Keratinocyte (primary cell): ENCODE measurements around the gene EML1. TPM values are rescaled to one million over a fixed set of nuclear protein-coding genes. Genes with fewer than 3 reads are reported as not detected.

Experiments
- DNase-seq: peaks from one replicate; pipeline ENCODE4 v3.0.0-alpha.2; 2011; ENCODE audit warnings: low read depth, missing footprints, low spot score
- FAIRE-seq: peaks from 2 replicates; lab custom pipeline; 2011; peaks lifted over from hg19 to GRCh38; lab: Jason Lieb, UNC
- H2AFZ ChIP-seq: 2 replicates; pipeline ENCODE4 v1.6.0; 2012; ENCODE audit warnings: low read length, control low read depth, inconsistent platforms; ENCODE audit not compliant: control insufficient read depth
- H3K27ac ChIP-seq: 2 replicates; pipeline ENCODE4 v1.5.1; 2011; ENCODE audit warnings: low read length; ENCODE audit not compliant: control insufficient read depth, insufficient read depth
- H3K27me3 ChIP-seq: 3 replicates; pipeline ENCODE4 v1.6.0; 2011; ENCODE audit warnings: low read length; ENCODE audit not compliant: control insufficient read depth, insufficient read depth; ENCODE audit errors: extremely low read depth
- H3K36me3 ChIP-seq, 2 experiments: 2 replicates in 1 of 2; 3 replicates in 1 of 2; pipeline ENCODE4 v1.5.1; 2011; ENCODE audit warnings: low read length in 2 of 2, mild to moderate bottlenecking in 1 of 2; ENCODE audit not compliant: control insufficient read depth in 2 of 2, insufficient read depth in 2 of 2; ENCODE audit errors: extremely low read depth in 1 of 2
- H3K4me1 ChIP-seq: 3 replicates; pipeline ENCODE4 v1.5.1; 2011; ENCODE audit warnings: low read length; ENCODE audit not compliant: control insufficient read depth, insufficient read depth; ENCODE audit errors: extremely low read depth
- H3K4me2 ChIP-seq: 3 replicates; pipeline ENCODE4 v1.6.0; 2011; ENCODE audit warnings: low read depth, low read length; ENCODE audit not compliant: control insufficient read depth, insufficient read depth; ENCODE audit errors: extremely low read depth
- H3K4me3 ChIP-seq, 3 experiments: fragments of 200-600 bp in 1 of 3; sonication (generic) in 1 of 3; 2 replicates in 2 of 3; 3 replicates in 1 of 3; pipeline ENCODE4 v1.5.1; 2011 to 2016; ENCODE audit warnings: low read length in 3 of 3, mild to moderate bottlenecking in 3 of 3, control low read depth in 2 of 3, inconsistent platforms in 1 of 3, low read depth in 1 of 3, mixed read lengths in 1 of 3, mixed run types in 1 of 3, moderate library complexity in 1 of 3; ENCODE audit not compliant: control insufficient read depth in 2 of 3, insufficient read depth in 2 of 3; ENCODE audit errors: extremely low read depth in 1 of 3
- H3K79me2 ChIP-seq: 2 replicates; pipeline ENCODE4 v1.6.0; 2012; ENCODE audit warnings: low read length; ENCODE audit not compliant: control insufficient read depth, insufficient read depth
- H3K9ac ChIP-seq: 3 replicates; pipeline ENCODE4 v1.6.0; 2011; ENCODE audit warnings: low read length; ENCODE audit not compliant: control insufficient read depth, insufficient read depth; ENCODE audit errors: extremely low read depth
- H3K9me1 ChIP-seq: 3 replicates; pipeline ENCODE4 v1.6.0; 2011; ENCODE audit warnings: low read length; ENCODE audit not compliant: control insufficient read depth, insufficient read depth; ENCODE audit errors: extremely low read depth
- H3K9me3 ChIP-seq: 2 replicates; pipeline ENCODE4 v1.5.1; 2012; ENCODE audit warnings: low read depth, low read length; ENCODE audit not compliant: control insufficient read depth
- H4K20me1 ChIP-seq: 3 replicates; pipeline ENCODE4 v1.6.0; 2011; ENCODE audit warnings: low read length; ENCODE audit not compliant: control insufficient read depth, insufficient read depth; ENCODE audit errors: extremely low read depth
- EZH2 ChIP-seq: IDR thresholded peaks from one replicate; pipeline ENCODE4 v1.6.1; 2012; ENCODE audit warnings: inconsistent platforms, mild to moderate bottlenecking, low read length, moderate library complexity
- dilution Hi-C: fragments of 300-500 bp; cut with MboI; formaldehyde crosslinking; loops from one replicate; pipeline ENCODE4 v1.7.0; 2020; ENCODE audit warnings: low sequenced_read_pairs; ENCODE audit not compliant: extremely low pct_ligation_motif_present
- polyA plus RNA-seq, 5 experiments: library from polyadenylated mRNA; depleted of rRNA in 3 of 5; stranded (reverse) in 3 of 5; stranded (forward) in 1 of 5; unstranded in 1 of 5; fragments of >200 nt; gene quantifications; 1 replicate in 1 of 5; 2 replicates in 3 of 5; 3 replicates in 1 of 5; pipeline versions ENCODE4 v1.2.1 to v1.2.3, GENCODE V29; 2011 to 2012; ENCODE audit warnings: missing spikeins in 2 of 5, low read depth in 1 of 5, low replicate concordance in 1 of 5
- TF ChIP-seq, protein P1 (sequence below), 3 experiments: IDR thresholded peaks in 1 of 3; conservative IDR thresholded peaks in 1 of 3; optimal IDR thresholded peaks in 1 of 3; 2 replicates in 2 of 3; 3 replicates in 1 of 3; pipeline versions ENCODE3 to v1.5.1; 2011; ENCODE audit warnings: low read length in 3 of 3, mild to moderate bottlenecking in 3 of 3, moderate library complexity in 2 of 3, control low read depth in 1 of 3, inconsistent platforms in 1 of 3; ENCODE audit not compliant: insufficient read depth in 2 of 3; ENCODE audit errors: extremely low read depth in 1 of 3

EML1 gene
- polyA plus RNA-seq, 1 donor (not counting 4 experiments of a cell fraction or from before 2014, with no cell fraction given), result 0.84 TPM

DNA sequence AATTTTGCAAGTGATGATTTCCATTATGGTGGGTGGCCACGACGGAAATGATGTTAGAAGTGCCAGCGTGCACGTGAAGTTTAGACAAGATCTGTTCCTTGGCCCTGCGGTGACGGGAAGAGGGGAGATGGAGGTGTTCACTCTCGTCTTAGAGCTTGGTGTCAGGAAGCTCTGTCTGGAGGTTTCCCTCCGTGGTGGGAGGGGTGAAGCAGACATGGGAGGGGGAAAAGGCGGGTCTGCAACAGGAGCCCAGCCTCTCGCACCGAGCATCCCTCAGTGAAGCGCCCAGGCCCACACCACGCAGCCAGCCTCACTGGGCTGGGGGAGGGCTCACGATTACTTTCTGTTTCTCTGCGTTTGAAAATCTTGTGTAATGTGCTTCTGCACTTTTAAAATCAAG lies 26.3 kb downstream of the EML1 start:
- FAIRE-seq, result no peak
- TF ChIP-seq, protein P1, sequence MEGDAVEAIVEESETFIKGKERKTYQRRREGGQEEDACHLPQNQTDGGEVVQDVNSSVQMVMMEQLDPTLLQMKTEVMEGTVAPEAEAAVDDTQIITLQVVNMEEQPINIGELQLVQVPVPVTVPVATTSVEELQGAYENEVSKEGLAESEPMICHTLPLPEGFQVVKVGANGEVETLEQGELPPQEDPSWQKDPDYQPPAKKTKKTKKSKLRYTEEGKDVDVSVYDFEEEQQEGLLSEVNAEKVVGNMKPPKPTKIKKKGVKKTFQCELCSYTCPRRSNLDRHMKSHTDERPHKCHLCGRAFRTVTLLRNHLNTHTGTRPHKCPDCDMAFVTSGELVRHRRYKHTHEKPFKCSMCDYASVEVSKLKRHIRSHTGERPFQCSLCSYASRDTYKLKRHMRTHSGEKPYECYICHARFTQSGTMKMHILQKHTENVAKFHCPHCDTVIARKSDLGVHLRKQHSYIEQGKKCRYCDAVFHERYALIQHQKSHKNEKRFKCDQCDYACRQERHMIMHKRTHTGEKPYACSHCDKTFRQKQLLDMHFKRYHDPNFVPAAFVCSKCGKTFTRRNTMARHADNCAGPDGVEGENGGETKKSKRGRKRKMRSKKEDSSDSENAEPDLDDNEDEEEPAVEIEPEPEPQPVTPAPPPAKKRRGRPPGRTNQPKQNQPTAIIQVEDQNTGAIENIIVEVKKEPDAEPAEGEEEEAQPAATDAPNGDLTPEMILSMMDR (optimal IDR thresholded peaks at IDR 0.05 in 1 of 3, IDR thresholded peaks at IDR 0.05 in 1 of 3, conservative IDR thresholded peaks at IDR 0.05 in 1 of 3; ENCODE audit: extremely low read depth in 1 of 3, insufficient read depth in 2 of 3, low read length in 3 of 3), result no peak
- TF ChIP-seq EZH2, result no peak
- peaks cover 74% of the 10 kb centered on the region for H3K27me3 ChIP-seq

DNA sequence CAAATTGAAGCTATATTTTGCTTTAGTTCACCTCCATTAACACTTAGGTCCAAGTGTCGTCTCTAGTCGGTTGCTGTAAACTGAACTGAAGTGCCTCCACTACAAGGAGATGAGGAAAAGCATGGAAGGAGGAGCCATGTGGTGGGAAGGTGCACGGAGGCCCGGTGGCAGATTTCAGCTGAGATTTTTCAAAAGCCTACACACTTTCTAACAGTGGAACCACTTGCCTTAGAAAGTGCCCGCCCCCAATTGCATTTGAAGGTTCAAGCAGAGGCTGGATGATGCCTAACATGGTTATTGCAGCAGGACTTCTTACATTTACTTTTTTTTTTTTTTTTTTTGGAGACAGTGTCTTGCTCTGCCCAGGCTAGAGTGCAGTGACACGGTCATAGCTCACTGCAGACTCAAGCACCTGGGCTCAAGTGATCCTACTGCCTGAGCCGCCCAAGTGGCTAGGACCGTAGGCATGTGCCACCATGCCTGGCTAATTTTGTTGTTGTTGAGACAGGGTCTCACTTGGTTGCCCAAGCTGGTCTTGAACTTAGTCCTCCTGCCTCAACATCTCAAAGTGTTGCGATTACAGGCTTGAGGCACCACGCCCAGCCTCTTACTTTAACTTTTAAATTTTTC lies 27.6 kb downstream of the EML1 start:
- Histone ChIP-seq H3K9ac (no peak overlapping the region), H4K20me1 (peaks cover 6% of the 10 kb centered on the region)
- dilution Hi-C loops, result no loop called here

More for the DNA sequence above, 26.3 kb downstream of the EML1 start:
- no peak overlapping the region for H3K4me2 ChIP-seq
- dilution Hi-C loops, result no loop called here
- H3K4me3 ChIP-seq, result no peak overlapping the region
- H3K9ac ChIP-seq, result no peak overlapping the region
- no peaks in the 10 kb centered on the region for H3K9me3 ChIP-seq
- no peaks in the 10 kb centered on the region for H3K4me1 ChIP-seq
- DNase-seq, result no peak
- no peaks in the 10 kb centered on the region for H3K9me1 ChIP-seq
- H3K27ac ChIP-seq, result no peak overlapping the region
- no peaks in the 10 kb centered on the region for H3K36me3 ChIP-seq
- no peak overlapping the region for H2AFZ ChIP-seq
- H3K79me2 ChIP-seq, result no peaks in the 10 kb centered on the region
- peaks cover 3% of the 10 kb centered on the region for H4K20me1 ChIP-seq

More for the DNA sequence above, 27.6 kb downstream of the EML1 start:
- Histone ChIP-seq H3K27me3 (peaks cover 75% of the 10 kb centered on the region), H3K79me2 (no peaks in the 10 kb centered on the region), H3K9me3 (no peaks in the 10 kb centered on the region), H3K27ac (no peak overlapping the region), H3K9me1 (no peaks in the 10 kb centered on the region), H3K4me3 (no peak overlapping the region), H3K36me3 (no peaks in the 10 kb centered on the region), H3K4me2 (no peak overlapping the region), H2AFZ (no peak overlapping the region), H3K4me1 (no peaks in the 10 kb centered on the region)
- DNase-seq (no peak), FAIRE-seq (no peak)
- no peak for TF ChIP-seq EZH2
- TF ChIP-seq, protein P1 (optimal IDR thresholded peaks at IDR 0.05 in 1 of 3, IDR thresholded peaks at IDR 0.05 in 1 of 3, conservative IDR thresholded peaks at IDR 0.05 in 1 of 3; ENCODE audit: extremely low read depth in 1 of 3, insufficient read depth in 2 of 3, low read length in 3 of 3), result no peak
